ENCODE measurements around the gene PRR11. TPM values are rescaled to one million over a fixed set of nuclear protein-coding genes. Genes with fewer than 3 reads are reported as not detected.

PRR11 gene
- total and polyA plus RNA-seq, 9 donors = 0.96 to 5.1 (median 1.4) TPM

GRCh38 chr17:59121901-59122480 is 33.6 kb upstream of the PRR11 start:
- no peaks in the 10 kb centered on the region for H3K9me3 ChIP-seq
- no peak for DNase-seq
- intact Hi-C loops (cut with DNase I) = no loop called here
- WGBS, 3 donors = 94 to 98% (median 97%) methylated on average over 9 of the region's 9 CpGs
- no peak for TF ChIP-seq CTCF (IDR thresholded peaks at IDR 0.05)
- TF ChIP-seq EP300 (IDR thresholded peaks at IDR 0.05) = no peak
- TF ChIP-seq POLR2A (IDR thresholded peaks at IDR 0.05) = no peak
- no peaks in the 10 kb centered on the region for H3K36me3 ChIP-seq
- H3K27ac ChIP-seq = no peak overlapping the region
- H3K4me3 ChIP-seq = no peak overlapping the region
- H3K27me3 ChIP-seq = no peaks in the 10 kb centered on the region
- no peaks in the 10 kb centered on the region for H3K4me1 ChIP-seq (ENCODE audit: insufficient read depth)

GRCh38 chr17:59124665-59125064 is 30.9 kb upstream of the PRR11 start:
- TF ChIP-seq EP300 (IDR thresholded peaks at IDR 0.05) = no peak
- no peak for TF ChIP-seq CTCF (IDR thresholded peaks at IDR 0.05)
- no peak for TF ChIP-seq POLR2A (IDR thresholded peaks at IDR 0.05)
- Histone ChIP-seq H3K36me3 (no peaks in the 10 kb centered on the region), H3K27me3 (no peaks in the 10 kb centered on the region), H3K4me1 (ENCODE audit: insufficient read depth) (no peaks in the 10 kb centered on the region), H3K9me3 (no peaks in the 10 kb centered on the region), H3K4me3 (no peak overlapping the region), H3K27ac (no peak overlapping the region)
- DNase-seq = no peak
- intact Hi-C loops (cut with DNase I) = no loop called here
- 91 to 95% (median 93%) methylated on average over 6 of the region's 6 CpGs for WGBS, 3 donors

- intact Hi-C loops (cut with DNase I) = no loop called here
- no peak overlapping the region for H3K4me3 ChIP-seq
- H3K27ac ChIP-seq = no peak overlapping the region
- no peaks in the 10 kb centered on the region for H3K36me3 ChIP-seq
- DNase-seq = no peak
- H3K27me3 ChIP-seq = no peaks in the 10 kb centered on the region
- H3K4me1 ChIP-seq (ENCODE audit: insufficient read depth) = no peaks in the 10 kb centered on the region
- WGBS, 3 donors = 61 to 86% (median 63%) methylated on average over 3 of the region's 3 CpGs
- no peaks in the 10 kb centered on the region for H3K9me3 ChIP-seq
- no peak for TF ChIP-seq CTCF (IDR thresholded peaks at IDR 0.05)
- no peak for TF ChIP-seq EP300 (IDR thresholded peaks at IDR 0.05)
- no peak for TF ChIP-seq POLR2A (IDR thresholded peaks at IDR 0.05)
Observed at GRCh38 chr17:59126809-59127417, 28.6 kb upstream of the PRR11 start.

GRCh38 chr17:59129814-59130213 is 25.7 kb upstream of the PRR11 start:
- H3K36me3 ChIP-seq = no peaks in the 10 kb centered on the region
- TF ChIP-seq EP300 (IDR thresholded peaks at IDR 0.05) = no peak
- no peak for TF ChIP-seq CTCF (IDR thresholded peaks at IDR 0.05)
- TF ChIP-seq POLR2A (IDR thresholded peaks at IDR 0.05) = no peak
- H3K9me3 ChIP-seq = no peaks in the 10 kb centered on the region

More at GRCh38 chr17:59129814-59130213, 25.7 kb upstream of the PRR11 start:
- WGBS, 3 donors = 46 to 93% (median 48%) methylated on average over 2 of the region's 2 CpGs
- Histone ChIP-seq H3K4me1 (ENCODE audit: insufficient read depth) (no peaks in the 10 kb centered on the region), H3K27me3 (no peaks in the 10 kb centered on the region), H3K27ac (no peak overlapping the region), H3K4me3 (no peak overlapping the region)
- no peak for DNase-seq
- intact Hi-C loops (cut with DNase I) = no loop called here

Data from ovary (tissue), 9 donors.